GM04504 (cell line): ENCODE measurements around the gene VAC14.
"Not testable (repeated sequence)": the region's sequence is repeated elsewhere in the genome, so short reads cannot be mapped to it uniquely, and the experiment has no call there.

ENCODE experiments used
- DNase-seq: peaks from one replicate; pipeline ENCODE4 v3.0.0-alpha.2; 2012; ENCODE audit warnings: low read depth

Gene VAC14

DNA sequence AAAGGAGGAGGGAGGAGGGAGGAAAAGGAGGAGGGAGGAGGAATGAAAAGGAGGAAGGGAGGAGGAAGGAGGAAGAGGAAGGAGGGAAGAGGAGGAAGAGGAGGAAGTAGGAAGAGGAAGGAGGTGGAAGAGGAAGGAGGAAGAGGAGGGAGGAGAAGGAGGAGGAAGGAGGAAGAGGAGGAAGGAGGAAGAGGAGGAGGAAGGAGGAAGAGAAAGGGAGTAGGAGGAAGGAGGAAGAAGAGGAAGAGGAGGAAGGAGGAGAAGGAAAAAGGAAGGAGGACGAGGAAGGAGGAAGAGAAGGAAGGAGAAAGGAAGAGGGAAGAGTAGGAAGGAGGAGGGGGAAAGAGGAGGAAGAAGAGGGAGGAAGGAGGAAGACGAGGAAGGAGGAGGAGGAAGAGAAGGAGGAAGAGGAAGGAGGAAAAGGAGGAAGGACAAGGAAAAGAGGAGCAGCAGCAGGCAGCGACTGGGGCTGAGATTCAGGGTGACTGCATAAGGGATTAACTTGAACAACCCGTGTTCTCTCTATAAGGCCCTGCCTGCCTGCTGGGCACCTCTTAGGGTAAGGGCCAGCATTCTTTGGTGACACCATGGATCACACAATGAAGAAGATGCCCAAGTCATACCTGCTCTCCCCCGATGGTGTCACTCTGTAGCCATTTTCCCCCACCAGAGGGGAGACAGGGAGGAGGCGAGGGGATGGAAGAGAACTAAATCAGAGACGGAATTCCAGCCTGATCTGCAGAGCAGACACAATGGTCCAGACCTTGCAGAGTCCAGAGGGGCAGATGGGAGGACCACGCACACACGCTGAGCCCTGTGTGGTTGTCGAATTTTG is 156.0 kb downstream of the VAC14 start:
- no peak for DNase-seq

GRCh38 chr16:70643264-70643663 is 157.7 kb downstream of the VAC14 start:
- not testable (repeated sequence) for DNase-seq

DNA sequence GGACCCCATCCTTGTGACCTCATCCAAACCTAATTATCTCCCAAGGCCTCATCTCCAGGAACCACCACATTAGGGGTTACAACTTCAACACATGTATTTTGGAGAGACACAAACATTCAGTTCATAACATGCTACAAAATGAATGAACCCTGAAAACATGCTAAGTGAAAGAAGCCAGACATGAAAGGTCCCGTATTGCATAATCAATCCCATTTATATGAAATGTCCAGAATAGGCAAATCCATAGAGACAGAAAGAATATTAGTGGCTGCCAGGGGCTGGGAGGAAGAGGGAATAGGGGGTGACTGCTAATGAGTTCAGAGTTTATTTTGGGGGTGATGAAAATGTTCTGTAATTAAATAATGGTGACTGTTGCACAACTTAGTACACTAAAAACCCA is 158.3 kb downstream of the VAC14 start:
- no peak for DNase-seq

- no peak for DNase-seq
Measured at GRCh38 chr16:70638814-70639792, 161.9 kb downstream of the VAC14 start.
